Spleen (tissue), 11 donors: ENCODE data around the gene STX8. TPM values are rescaled to one million over a fixed set of nuclear protein-coding genes. Genes with fewer than 3 reads are reported as not detected.

ENCODE experiments used
- DNase-seq: peaks from one replicate; pipeline ENCODE4 v3.0.0-alpha.2; 2020
- H3K27ac ChIP-seq, 8 donors: fragments of 200-600 bp; sonication (generic) in 7 of 8; 1 replicate in 4 of 8; 2 replicates in 4 of 8; pipeline versions ENCODE4 v1.5.0 to v1.8.0; 2016 to 2021; ENCODE audit warnings: inconsistent platforms in 4 of 8, mild to moderate bottlenecking in 4 of 8, moderate library complexity in 1 of 8
- H3K27me3 ChIP-seq, 7 donors: fragments of 200-600 bp; sonication (generic) in 6 of 7; replicated peaks in 1 of 7; 1 replicate in 4 of 7; 2 replicates in 3 of 7; pipeline versions ENCODE4 v1.5.0 to v1.8.0; 2016 to 2021; ENCODE audit warnings: inconsistent platforms in 3 of 7, mild to moderate bottlenecking in 1 of 7
- H3K36me3 ChIP-seq, 6 donors: fragments of 200-600 bp; sonication (generic) in 5 of 6; 1 replicate in 4 of 6; 2 replicates in 2 of 6; pipeline versions ENCODE4 v1.5.0 to v1.8.0; 2016 to 2021; ENCODE audit warnings: inconsistent platforms in 2 of 6
- H3K4me1 ChIP-seq, 6 donors: fragments of 200-600 bp; sonication (generic) in 5 of 6; 1 replicate in 3 of 6; 2 replicates in 3 of 6; pipeline versions ENCODE4 v1.5.0 to v1.8.0; 2016 to 2021; ENCODE audit warnings: inconsistent platforms in 3 of 6
- H3K4me3 ChIP-seq, 8 donors: fragments of 200-600 bp; sonication (generic) in 7 of 8; 1 replicate in 4 of 8; 2 replicates in 4 of 8; pipeline versions ENCODE4 v1.5.0 to v1.8.0; 2016 to 2021; ENCODE audit warnings: inconsistent platforms in 4 of 8, mild to moderate bottlenecking in 4 of 8, moderate library complexity in 2 of 8
- H3K9me3 ChIP-seq, 8 donors: fragments of 200-600 bp; sonication (generic) in 7 of 8; 1 replicate in 4 of 8; 2 replicates in 4 of 8; pipeline versions ENCODE4 v1.5.0 to v1.8.0; 2016 to 2021; ENCODE audit warnings: inconsistent platforms in 4 of 8
- CTCF ChIP-seq, 11 experiments: fragments of 200-600 bp in 7 of 11; fragments of 450-650 bp in 4 of 11; sonication (generic) in 4 of 11; IDR thresholded peaks in 8 of 11; conservative IDR thresholded peaks in 3 of 11; 1 replicate in 7 of 11; 2 replicates in 4 of 11; pipeline versions ENCODE4 v1.4.0 to v1.8.0; 2016 to 2021; ENCODE audit warnings: antibody characterized with exemption in 11 of 11, inconsistent platforms in 4 of 11, mild to moderate bottlenecking in 1 of 11
- POLR2A ChIP-seq, 3 donors: fragments of 450-650 bp; IDR thresholded peaks; one replicate each; pipeline ENCODE4 v1.5.1; 2017; ENCODE audit warnings: antibody characterized with exemption in 3 of 3, mild to moderate bottlenecking in 1 of 3
- POLR2AphosphoS5 ChIP-seq, 3 donors: sonication (generic); formaldehyde crosslinking; IDR thresholded peaks; one replicate each; pipeline ENCODE4 v1.5.1; 2017; ENCODE audit warnings: antibody characterized with exemption in 3 of 3
- WGBS, 5 donors: extraction: QIAGEN DNeasy Blood & Tissue Kit in 3 of 5; methylation state at CpG; one replicate each; pipeline versions ENCODE4 v1.1.5 to v1.1.7; 2013 to 2018; 5-methylcytosine and 5-hydroxymethylcytosine counted together
- intact Hi-C: fragments of 100-400 bp; cut with DNase I; formaldehyde crosslinking; loops from one replicate; pipeline ENCODE4 v1.15.0; 2023; ENCODE audit warnings: low total_unique reads
- polyA plus RNA-seq, 3 donors: library from polyadenylated mRNA; stranded (reverse); fragments of 200-250 nt; gene quantifications; one replicate each; pipeline ENCODE4 v1.2.1, GENCODE V29; 2013
- total RNA-seq, 7 donors: library from RNA; depleted of rRNA in 3 of 7; stranded (reverse); fragments of >200 nt in 3 of 7; fragmentation: NEBNext Ultra II Directional in 4 of 7; extraction: Animal tissue kit (Norgen Biotek cat#: 25700) in 4 of 7; gene quantifications; one replicate each; pipeline versions ENCODE4 v1.1.0 to v1.2.1, GENCODE V29; 2016 to 2021
- donor health status: healthy with polysubstance abuse.
- donor health status: DM: no; HTN: no; CAD: no; lungs with moderate emphysema.
- donor health status: DM: no; HTN: no; CAD: no.
- donor health status: Bipolar disorder and iron deficiency.
- donor health status: healthy.
- donor health status: DM: no; HTN: no; CAD: no.
- donor health status: DM: yes; HTN: yes; CAD: no.

STX8 gene
- total and polyA plus RNA-seq, 10 donors: 37.3 to 59.8 (median 48.9) TPM

GRCh38 chr17:9544221-9544620 lies 31.4 kb downstream of the STX8 start:
- WGBS, 5 donors: 91 to 95% (median 93%) methylated on average over 7 of the region's 7 CpGs
- Histone ChIP-seq H3K4me3 (no peak overlapping the region), H3K4me1 (no peaks in the 10 kb centered on the region), H3K27me3 (no peaks in the 10 kb centered on the region), H3K36me3 (peaks cover 0 to 51% (median 6%) of the 10 kb centered on the region in 6 donors), H3K27ac (no peak overlapping the region), H3K9me3 (no peaks in the 10 kb centered on the region)
- intact Hi-C loops: no loop called here
- TF ChIP-seq POLR2AphosphoS5 (IDR thresholded peaks at IDR 0.05) (no peak), POLR2A (IDR thresholded peaks at IDR 0.05) (no peak), CTCF (IDR thresholded peaks at IDR 0.05 in 8 of 11, conservative IDR thresholded peaks at IDR 0.05 in 3 of 11) (no peak)
- DNase-seq: no peak

GRCh38 chr17:9541718-9542117 lies 33.9 kb downstream of the STX8 start:
- H3K36me3 ChIP-seq: peaks cover 0 to 57% (median 6%) of the 10 kb centered on the region in 6 donors
- no peak overlapping the region for H3K4me3 ChIP-seq
- TF ChIP-seq POLR2A (IDR thresholded peaks at IDR 0.05): no peak
- no peak for TF ChIP-seq CTCF (IDR thresholded peaks at IDR 0.05 in 8 of 11, conservative IDR thresholded peaks at IDR 0.05 in 3 of 11)
- H3K27me3 ChIP-seq: no peaks in the 10 kb centered on the region
- no peak for DNase-seq
- H3K9me3 ChIP-seq: no peaks in the 10 kb centered on the region
- 86 to 97% (median 95%) methylated on average over 4 of the region's 4 CpGs for WGBS, 5 donors
- no peaks in the 10 kb centered on the region for H3K4me1 ChIP-seq
- intact Hi-C loops: no loop called here
- no peak overlapping the region for H3K27ac ChIP-seq

- H3K9me3 ChIP-seq: no peaks in the 10 kb centered on the region
- TF ChIP-seq CTCF (IDR thresholded peaks at IDR 0.05 in 8 of 11, conservative IDR thresholded peaks at IDR 0.05 in 3 of 11) (no peak), POLR2A (IDR thresholded peaks at IDR 0.05) (no peak), POLR2AphosphoS5 (IDR thresholded peaks at IDR 0.05) (no peak)
- H3K4me1 ChIP-seq: no peaks in the 10 kb centered on the region
- no peak overlapping the region for H3K4me3 ChIP-seq
- DNase-seq: no peak
- H3K36me3 ChIP-seq: peaks cover 0 to 42% (median 6%) of the 10 kb centered on the region in 6 donors
- intact Hi-C loops: no loop called here
- no peak overlapping the region for H3K27ac ChIP-seq
- 80 to 96% (median 93%) methylated on average over 4 of the region's 4 CpGs for WGBS, 5 donors
- no peaks in the 10 kb centered on the region for H3K27me3 ChIP-seq
These were observed 37.0 kb downstream of the STX8 start for GRCh38 chr17:9538626-9539025.

GRCh38 chr17:9537177-9537776 lies 38.3 kb downstream of the STX8 start:
- no peak for DNase-seq
- Histone ChIP-seq H3K36me3 (peaks cover 0 to 38% (median 6%) of the 10 kb centered on the region in 6 donors), H3K27me3 (no peaks in the 10 kb centered on the region), H3K27ac (no peak overlapping the region), H3K9me3 (no peaks in the 10 kb centered on the region), H3K4me3 (no peak overlapping the region), H3K4me1 (no peaks in the 10 kb centered on the region)
- TF ChIP-seq CTCF (IDR thresholded peaks at IDR 0.05 in 8 of 11, conservative IDR thresholded peaks at IDR 0.05 in 3 of 11): no peak
- TF ChIP-seq POLR2AphosphoS5 (IDR thresholded peaks at IDR 0.05): no peak
- TF ChIP-seq POLR2A (IDR thresholded peaks at IDR 0.05): no peak
- intact Hi-C loops: no loop called here
- WGBS, 5 donors: 90 to 98% (median 96%) methylated on average over 12 of the region's 12 CpGs
